T-helper 1 cell treated with Interleukin-12 subunit alpha and Interleukin-12 subunit beta and Interleukin-4 antibody, amounts not matched to agents 30 ng/mL and 1 ng/mL, for 36 hours (primary cell): ENCODE measurements around the gene CEP85L. TPM values are rescaled to one million over a fixed set of nuclear protein-coding genes. Genes with fewer than 3 reads are reported as not detected.

Experiments used
- intact Hi-C: fragments of 100-400 bp; cut with micrococcal nuclease; formaldehyde crosslinking; loops from one replicate; pipeline ENCODE4 v1.15.1; 2024
- total RNA-seq: library from RNA; stranded (reverse); gene quantifications from 2 replicates; pipeline ENCODE4 v1.2.3, GENCODE V29; 2022

The CEP85L gene
- total RNA-seq, 1 donor from 2014 or later: 57.6 TPM

- intact Hi-C loops: no loop called here
Measured at GRCh38 chr6:118630923-118631322, 20.5 kb downstream of the CEP85L start.

GRCh38 chr6:118630067-118630466 is 21.3 kb downstream of the CEP85L start:
- intact Hi-C loops: no loop called here

GRCh38 chr6:118627724-118628123 is 23.7 kb downstream of the CEP85L start:
- intact Hi-C loops: no loop called here

GRCh38 chr6:118625833-118626232 is 25.6 kb downstream of the CEP85L start:
- intact Hi-C loops: no loop called here

- intact Hi-C loops: no loop called here
Measured at GRCh38 chr6:118621799-118622470, 29.5 kb downstream of the CEP85L start.

GRCh38 chr6:118620202-118620601 is 31.2 kb downstream of the CEP85L start:
- intact Hi-C loops: no loop called here

- intact Hi-C loops: loop anchor here (1.0 kb wide), 4 partner anchors 54 to 643 kb away; no protein-coding TSS in a partner anchor
Measured at GRCh38 chr6:118618676-118619377, 32.6 kb downstream of the CEP85L start.

GRCh38 chr6:118617417-118617816 is 34.0 kb downstream of the CEP85L start:
- intact Hi-C loops: no loop called here

- intact Hi-C loops: no loop called here
Measured at GRCh38 chr6:118611334-118611733, 40.1 kb downstream of the CEP85L start.

GRCh38 chr6:118606858-118607257 is 44.5 kb downstream of the CEP85L start:
- intact Hi-C loops: no loop called here

- intact Hi-C loops: no loop called here
Measured at GRCh38 chr6:118606268-118606667, 45.1 kb downstream of the CEP85L start.

- intact Hi-C loops: no loop called here
Measured at GRCh38 chr6:118603372-118603771, 48.0 kb downstream of the CEP85L start.

GRCh38 chr6:118602300-118602699 is 49.1 kb downstream of the CEP85L start:
- intact Hi-C loops: no loop called here

- intact Hi-C loops: no loop called here
Measured at GRCh38 chr6:118598324-118598723, 53.1 kb downstream of the CEP85L start.

- intact Hi-C loops: no loop called here
Measured at GRCh38 chr6:118597636-118598035, 53.8 kb downstream of the CEP85L start.

GRCh38 chr6:118596774-118597320 is 54.5 kb downstream of the CEP85L start:
- intact Hi-C loops: no loop called here

GRCh38 chr6:118594877-118595276 is 56.5 kb downstream of the CEP85L start:
- intact Hi-C loops: no loop called here

GRCh38 chr6:118591897-118592296 is 59.5 kb downstream of the CEP85L start:
- intact Hi-C loops: no loop called here

- intact Hi-C loops: no loop called here
Measured at GRCh38 chr6:118589649-118590365, 61.6 kb downstream of the CEP85L start.

GRCh38 chr6:118589186-118589585 is 62.2 kb downstream of the CEP85L start:
- intact Hi-C loops: no loop called here

GRCh38 chr6:118588626-118589025 is 62.8 kb downstream of the CEP85L start:
- intact Hi-C loops: no loop called here
